Astrocyte of the hippocampus (primary cell): ENCODE data around the gene PLEKHJ1.

ENCODE experiments used
- DNase-seq: peaks from one replicate; pipeline ENCODE4 v3.0.0; 2011; ENCODE audit warnings: low read depth, low spot score

The PLEKHJ1 gene

GRCh38 chr19:2199861-2200623 lies 36.1 kb downstream of the PLEKHJ1 start:
- DNase-seq: no peak

DNA sequence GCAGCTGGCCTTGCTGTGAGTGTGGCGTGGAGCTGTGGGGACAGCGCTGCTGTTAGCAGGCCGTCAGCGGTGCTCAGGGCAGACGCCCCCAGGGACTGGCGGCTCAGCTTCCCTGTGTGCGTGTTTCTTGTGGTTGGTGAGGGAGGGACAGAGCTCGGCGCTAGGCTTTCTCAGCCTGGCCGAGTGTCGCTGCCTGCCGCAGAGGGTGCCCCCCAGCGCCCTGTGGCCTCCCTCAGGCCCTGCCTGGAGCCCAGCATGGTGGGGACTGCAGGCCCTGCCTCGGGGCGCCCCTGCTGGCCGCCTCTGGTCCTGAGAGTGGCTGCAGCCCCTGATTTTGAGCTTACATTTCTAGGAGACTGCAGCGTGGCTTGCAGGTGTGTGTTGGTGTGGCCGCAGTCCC lies 36.9 kb downstream of the PLEKHJ1 start:
- peak; percentile 46 for DNase-seq

DNA sequence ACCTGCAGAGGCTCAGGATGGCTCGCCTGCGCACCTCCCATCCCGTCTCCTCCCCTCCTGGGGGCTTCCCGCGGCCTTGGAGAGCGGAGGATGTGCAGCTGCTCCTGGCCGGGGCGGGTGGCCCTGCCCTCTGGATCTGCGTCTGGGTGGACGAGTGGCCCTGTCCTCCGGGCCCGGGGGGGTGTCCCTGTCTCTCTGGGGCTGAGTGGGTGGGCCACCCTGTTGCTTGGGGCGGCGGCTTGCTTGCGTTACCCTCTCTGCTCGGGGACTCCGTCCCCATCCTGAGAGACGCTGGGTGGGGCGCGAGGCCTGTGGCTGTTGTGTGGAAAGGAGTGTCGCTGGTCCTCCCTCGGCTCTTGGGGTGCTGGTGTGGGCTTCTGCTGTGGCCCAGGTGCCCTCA lies 37.8 kb downstream of the PLEKHJ1 start:
- no peak for DNase-seq

DNA sequence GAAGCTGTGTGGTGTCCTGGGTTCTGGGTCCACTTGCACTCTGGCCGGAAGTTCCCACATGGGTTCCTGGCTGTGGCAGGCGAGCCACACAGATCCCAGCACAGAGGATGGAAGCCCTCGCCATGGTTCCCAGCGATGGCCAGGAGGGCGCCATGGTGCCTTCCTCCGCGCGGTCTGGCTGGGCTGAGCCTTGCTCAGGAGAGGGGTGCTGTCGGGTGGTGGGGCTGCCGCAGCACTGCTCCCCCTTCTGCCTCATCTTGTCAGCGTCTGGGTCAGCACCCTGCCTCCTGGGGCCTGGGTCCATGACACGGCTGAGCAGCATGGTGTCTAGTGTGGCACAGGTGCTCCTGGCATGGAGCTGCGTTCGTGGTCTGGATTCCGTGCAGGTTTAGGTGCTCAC lies 38.9 kb downstream of the PLEKHJ1 start:
- no peak for DNase-seq

DNA sequence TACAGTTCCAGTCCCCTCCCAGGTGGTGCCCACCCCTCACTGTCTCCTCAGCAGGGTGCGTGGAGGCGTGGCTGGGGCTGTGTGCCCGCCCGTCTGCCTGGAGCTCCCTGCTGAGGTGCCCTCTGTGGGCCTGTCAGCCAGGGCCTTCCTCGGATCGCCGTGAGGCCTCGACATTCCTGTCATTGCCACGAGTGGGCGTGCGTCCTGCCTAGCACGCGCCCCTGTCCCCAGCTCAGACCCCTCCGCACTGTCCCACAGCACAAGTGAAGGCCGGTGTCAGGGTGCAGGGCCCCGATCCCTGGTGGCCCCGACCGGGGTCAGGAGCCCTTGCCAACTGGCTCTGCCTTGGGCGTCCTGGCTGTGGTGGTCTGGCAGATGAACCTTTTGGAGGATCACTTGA lies 40.2 kb downstream of the PLEKHJ1 start:
- no peak for DNase-seq

DNA sequence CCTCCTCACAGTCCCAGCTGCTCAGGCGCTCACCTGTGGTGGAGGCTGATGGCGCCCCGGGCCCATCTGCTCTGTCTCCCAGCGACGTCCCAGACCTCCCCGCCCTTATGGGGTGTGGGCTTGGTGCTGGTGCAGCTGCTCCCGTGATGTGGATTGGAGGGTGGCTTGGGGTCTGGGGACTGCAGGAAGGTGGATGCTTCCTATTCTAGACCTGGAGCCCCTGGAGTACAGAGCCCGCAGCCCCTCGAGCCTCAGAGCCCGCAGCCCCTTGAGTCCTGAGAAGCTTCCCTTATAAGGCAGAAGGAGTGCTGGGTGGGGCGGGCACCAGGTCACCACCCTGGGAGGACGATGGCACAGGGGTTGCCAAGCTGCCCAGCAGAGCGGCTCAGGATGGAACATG lies 40.8 kb downstream of the PLEKHJ1 start:
- DNase-seq: no peak

- no peak for DNase-seq
Observed at GRCh38 chr19:2194513-2195078, 41.5 kb downstream of the PLEKHJ1 start.

- no peak for DNase-seq
Observed at GRCh38 chr19:2193807-2194206, 42.3 kb downstream of the PLEKHJ1 start.

GRCh38 chr19:2192862-2193261 lies 43.3 kb downstream of the PLEKHJ1 start:
- no peak for DNase-seq

DNA sequence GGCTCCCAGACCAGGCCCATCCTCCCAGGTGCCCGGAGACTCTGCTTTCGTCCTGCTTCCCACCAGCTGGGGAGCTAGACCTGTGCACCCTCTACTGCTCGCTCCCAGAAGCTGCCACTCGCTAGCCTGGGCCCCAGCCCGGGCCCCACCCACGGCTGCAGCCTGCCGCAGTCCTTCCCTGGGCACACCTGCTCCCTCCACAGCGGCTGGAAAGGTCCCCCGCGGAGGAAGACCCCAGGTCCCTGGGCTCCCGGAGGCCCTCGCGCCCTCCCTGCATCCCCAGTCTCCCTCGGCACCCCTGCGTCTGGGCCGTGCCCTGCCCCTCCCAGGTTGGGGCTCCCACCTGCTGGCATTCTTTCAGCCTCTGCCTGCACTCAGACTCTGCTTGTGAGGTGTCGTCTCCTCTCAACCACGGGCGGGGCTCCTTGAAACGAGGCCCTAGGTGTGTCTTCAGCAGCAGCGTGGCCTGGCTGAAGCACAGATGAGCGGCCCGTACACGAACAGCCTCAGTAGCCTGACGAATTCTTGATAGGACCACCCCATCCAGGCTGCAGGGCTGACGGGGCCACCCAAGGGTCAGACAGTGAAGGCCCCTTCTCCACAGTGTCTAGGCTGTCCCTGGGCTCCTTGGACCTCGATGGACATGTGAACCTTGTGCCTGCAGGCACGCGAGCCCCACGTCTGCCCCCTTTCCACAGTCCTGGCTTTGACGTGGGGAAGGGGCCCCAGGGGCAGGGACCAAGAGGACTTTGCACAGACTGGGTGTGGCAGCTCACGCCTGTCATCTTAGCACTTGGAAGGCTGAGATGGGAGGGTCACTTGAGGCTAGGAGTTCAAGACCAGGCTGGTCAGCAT lies 44.4 kb downstream of the PLEKHJ1 start:
- no peak for DNase-seq

GRCh38 chr19:2190848-2191455 lies 45.2 kb downstream of the PLEKHJ1 start:
- DNase-seq: no peak

DNA sequence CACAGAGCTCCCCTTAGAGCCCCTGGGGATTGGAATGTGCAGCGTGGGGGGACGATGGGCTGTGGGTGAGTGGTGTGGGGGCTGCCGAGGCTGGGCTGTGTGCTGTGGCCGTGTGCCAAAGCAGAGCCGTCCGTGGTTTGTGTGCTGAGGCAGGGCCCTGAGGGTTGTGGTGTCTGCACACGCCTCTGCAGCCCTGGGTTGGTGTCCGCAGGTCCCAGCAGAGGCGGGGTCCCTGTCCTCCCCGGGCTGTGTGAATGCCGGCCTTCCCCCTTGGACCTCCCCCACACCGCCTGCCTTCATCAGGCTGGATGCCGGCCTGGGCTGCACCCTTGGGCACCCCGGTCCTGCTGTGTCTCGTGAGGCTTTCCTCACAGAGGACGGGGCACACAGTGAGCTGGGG lies 46.2 kb downstream of the PLEKHJ1 start:
- DNase-seq: no peak

DNA sequence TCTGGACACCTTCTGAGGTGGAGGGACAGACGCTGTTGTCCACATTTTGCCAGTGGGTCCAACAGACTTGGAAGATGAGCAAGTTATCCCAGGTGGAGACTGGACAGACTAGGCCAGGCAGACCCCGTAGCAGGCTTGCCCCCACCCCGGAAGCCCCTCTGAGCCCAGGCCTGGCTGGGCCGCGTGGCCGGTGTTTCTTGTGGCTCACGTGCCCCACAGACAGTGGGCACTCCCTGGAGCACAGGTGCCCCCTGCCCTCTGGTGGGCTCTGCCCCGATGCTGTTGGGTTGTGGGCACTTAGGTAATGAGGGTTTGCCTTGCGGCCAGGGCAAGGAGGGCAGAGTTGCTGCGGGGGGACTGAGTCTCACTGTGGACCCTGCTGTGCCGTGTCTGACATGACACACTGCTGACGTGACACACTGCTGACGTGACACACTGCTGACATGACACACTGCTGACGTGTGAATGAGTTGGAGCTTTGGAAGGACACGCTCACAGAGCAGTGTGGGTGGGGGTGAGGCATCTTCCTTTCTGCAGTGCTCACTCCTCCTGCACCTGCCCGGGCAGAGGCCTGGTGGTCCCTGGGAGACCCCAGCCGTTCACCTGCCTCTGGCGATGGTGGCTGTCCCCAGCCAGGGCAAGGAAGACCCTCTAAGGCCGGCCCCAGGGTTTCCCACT lies 47.3 kb downstream of the PLEKHJ1 start:
- DNase-seq: no peak

- DNase-seq: no peak
Observed at GRCh38 chr19:2187159-2187558, 49.0 kb downstream of the PLEKHJ1 start.

DNA sequence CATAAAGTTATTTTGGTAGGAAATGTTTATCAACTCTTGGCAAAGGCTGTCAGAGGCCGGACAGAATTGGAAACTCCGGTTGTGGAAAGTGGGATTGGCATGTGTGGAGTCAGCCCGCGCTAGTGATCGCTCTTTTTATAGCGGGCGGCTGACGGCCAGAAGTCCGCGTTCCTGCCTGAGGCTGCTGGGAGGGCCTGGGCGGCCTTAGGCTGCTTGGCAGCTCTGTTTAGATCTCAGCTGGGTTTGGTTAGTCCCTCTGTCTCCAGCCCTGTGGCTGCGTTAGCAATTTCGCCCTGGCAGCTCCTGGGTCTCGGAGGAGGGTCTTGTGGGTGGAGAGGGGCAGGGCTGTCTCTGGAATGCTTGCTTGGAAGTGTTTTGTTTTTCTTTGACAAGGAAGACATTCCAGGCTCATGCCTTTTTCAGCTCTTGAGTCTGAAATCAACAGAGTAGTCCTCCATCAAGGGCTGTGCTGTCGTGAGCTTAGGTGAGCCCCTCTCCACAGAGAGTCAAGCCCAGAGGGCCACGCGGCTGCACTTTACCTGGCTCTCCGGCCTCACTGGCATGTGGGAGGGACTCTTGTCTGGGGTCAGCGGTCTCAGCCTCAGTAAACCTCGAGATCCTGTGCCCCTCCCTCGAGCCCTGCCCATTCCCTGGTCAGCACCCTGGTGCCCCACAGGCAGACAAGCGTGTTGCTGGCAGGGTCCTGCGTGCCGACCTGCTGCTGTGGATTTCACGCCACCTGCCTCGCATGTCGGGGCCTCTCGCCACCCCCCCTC lies 49.9 kb downstream of the PLEKHJ1 start:
- DNase-seq: peak; percentile 98

GRCh38 chr19:2185734-2186070 lies 50.4 kb downstream of the PLEKHJ1 start:
- DNase-seq: no peak

GRCh38 chr19:2184422-2184975 lies 51.6 kb downstream of the PLEKHJ1 start:
- no peak for DNase-seq
